Measurements from ENCODE around the gene METTL27. TPM values are rescaled to one million over a fixed set of nuclear protein-coding genes. Genes with fewer than 3 reads are reported as not detected.
A peak's percentile ranks its signal among the peaks of the same experiment; 100 is the strongest.
"Not testable (repeated sequence)": the region's sequence is repeated elsewhere in the genome, so short reads cannot be mapped to it uniquely, and the experiment has no call there.

METTL27 gene
- total and polyA plus RNA-seq, 12 donors: 0.16 to 1.3 (median 0.42) TPM; not detected in 3

DNA sequence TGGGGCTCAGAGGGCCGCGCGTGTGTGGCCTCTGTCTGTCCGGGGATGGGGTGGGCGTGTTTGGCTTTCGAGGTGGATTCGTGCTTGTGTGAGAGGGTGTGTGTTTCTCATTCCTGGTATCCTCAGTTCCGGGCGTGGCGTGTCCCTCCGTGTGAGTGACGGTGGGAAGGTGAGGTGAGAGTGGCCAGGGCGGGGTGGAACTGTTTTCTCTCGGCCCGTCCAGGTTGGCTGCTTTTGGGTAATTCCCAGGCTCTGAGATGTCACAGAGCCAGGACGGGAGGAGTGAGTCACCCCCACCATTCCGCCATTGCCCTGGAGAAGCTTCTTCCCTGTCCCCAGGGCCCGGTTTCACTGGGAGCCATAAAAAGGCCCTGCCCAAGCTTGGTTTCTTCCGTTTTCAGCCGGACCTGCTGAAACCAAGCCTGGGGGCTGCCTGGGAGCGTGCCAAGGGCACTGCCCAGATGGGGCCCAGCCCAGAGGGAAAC, 32.8 kb downstream of the METTL27 start:
- H3K4me1 ChIP-seq: no peaks in the 10 kb centered on the region
- DNase-seq (no peak), ATAC-seq (peak in 2 of 8 donors; percentile 17 to 22)
- TF ChIP-seq, protein P1, sequence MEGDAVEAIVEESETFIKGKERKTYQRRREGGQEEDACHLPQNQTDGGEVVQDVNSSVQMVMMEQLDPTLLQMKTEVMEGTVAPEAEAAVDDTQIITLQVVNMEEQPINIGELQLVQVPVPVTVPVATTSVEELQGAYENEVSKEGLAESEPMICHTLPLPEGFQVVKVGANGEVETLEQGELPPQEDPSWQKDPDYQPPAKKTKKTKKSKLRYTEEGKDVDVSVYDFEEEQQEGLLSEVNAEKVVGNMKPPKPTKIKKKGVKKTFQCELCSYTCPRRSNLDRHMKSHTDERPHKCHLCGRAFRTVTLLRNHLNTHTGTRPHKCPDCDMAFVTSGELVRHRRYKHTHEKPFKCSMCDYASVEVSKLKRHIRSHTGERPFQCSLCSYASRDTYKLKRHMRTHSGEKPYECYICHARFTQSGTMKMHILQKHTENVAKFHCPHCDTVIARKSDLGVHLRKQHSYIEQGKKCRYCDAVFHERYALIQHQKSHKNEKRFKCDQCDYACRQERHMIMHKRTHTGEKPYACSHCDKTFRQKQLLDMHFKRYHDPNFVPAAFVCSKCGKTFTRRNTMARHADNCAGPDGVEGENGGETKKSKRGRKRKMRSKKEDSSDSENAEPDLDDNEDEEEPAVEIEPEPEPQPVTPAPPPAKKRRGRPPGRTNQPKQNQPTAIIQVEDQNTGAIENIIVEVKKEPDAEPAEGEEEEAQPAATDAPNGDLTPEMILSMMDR (IDR thresholded peaks at IDR 0.05): no peak
- peaks cover 0 to 15% (median 0%) of the 10 kb centered on the region in 11 donors for H3K9me3 ChIP-seq
- peaks cover 0 to 26% (median 15%) of the 10 kb centered on the region in 7 donors for H3K27me3 ChIP-seq
- intact Hi-C loops (cut with DNase I): no loop called here
- H3K4me3 ChIP-seq: no peak overlapping the region
- H3K36me3 ChIP-seq: no peaks in the 10 kb centered on the region
- H3K27ac ChIP-seq: no peak overlapping the region
- 82 to 88% methylated on average over 21 of the region's 21 CpGs for WGBS, 2 donors

DNA sequence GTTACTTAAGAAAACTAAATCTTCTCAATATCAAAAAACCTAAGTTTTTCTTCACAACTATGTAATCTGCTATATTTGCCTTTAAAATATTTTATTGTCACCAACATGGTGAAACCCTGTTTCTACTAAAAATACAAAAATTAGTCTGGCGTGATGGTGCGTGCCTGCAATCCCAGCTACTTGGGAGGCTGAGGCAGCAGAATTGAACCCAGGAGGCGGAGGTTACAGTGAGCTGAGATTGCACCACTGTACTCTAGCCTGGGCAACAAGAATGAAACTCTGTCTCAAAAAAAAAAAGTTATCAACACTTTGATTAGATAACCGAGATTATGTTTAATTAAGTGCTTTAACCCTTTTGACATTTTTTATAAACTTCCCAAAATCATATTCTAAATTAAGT, 39.9 kb downstream of the METTL27 start:
- H3K36me3 ChIP-seq: no peaks in the 10 kb centered on the region
- no peaks in the 10 kb centered on the region for H3K4me1 ChIP-seq
- H3K27me3 ChIP-seq: peaks cover 0 to 3% (median 0%) of the 10 kb centered on the region in 7 donors
- TF ChIP-seq, protein P1 (IDR thresholded peaks at IDR 0.05): no peak
- H3K27ac ChIP-seq: no peak overlapping the region
- no peaks in the 10 kb centered on the region for H3K9me3 ChIP-seq
- H3K4me3 ChIP-seq: no peak overlapping the region
- intact Hi-C loops (cut with DNase I): no loop called here
- no peak for ATAC-seq
- 72 to 76% methylated on average over 4 of the region's 4 CpGs for WGBS, 2 donors
- no peak for DNase-seq

DNA sequence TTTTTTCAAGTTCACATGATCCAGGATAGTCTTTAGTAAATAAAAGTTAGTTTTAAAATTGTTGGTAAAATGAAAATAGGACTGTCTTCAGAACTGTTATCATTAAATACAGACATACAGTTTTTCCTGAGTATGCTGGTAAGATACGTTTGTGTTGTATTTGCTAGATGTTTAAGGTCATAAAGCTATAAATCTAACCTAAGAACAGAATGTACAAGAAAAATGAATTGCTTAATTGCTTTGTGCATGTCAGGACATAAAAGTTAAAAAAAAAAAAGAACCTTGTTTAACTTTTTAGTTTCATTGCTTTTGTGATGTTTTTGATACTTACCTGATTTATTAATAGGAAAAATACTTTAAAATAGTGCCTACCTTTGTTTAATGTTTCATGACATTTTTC, 40.7 kb downstream of the METTL27 start:
- DNase-seq: no peak
- WGBS, 2 donors: 71 to 80% methylated on average over 1 of the region's 1 CpG
- ATAC-seq: no peak

DNA sequence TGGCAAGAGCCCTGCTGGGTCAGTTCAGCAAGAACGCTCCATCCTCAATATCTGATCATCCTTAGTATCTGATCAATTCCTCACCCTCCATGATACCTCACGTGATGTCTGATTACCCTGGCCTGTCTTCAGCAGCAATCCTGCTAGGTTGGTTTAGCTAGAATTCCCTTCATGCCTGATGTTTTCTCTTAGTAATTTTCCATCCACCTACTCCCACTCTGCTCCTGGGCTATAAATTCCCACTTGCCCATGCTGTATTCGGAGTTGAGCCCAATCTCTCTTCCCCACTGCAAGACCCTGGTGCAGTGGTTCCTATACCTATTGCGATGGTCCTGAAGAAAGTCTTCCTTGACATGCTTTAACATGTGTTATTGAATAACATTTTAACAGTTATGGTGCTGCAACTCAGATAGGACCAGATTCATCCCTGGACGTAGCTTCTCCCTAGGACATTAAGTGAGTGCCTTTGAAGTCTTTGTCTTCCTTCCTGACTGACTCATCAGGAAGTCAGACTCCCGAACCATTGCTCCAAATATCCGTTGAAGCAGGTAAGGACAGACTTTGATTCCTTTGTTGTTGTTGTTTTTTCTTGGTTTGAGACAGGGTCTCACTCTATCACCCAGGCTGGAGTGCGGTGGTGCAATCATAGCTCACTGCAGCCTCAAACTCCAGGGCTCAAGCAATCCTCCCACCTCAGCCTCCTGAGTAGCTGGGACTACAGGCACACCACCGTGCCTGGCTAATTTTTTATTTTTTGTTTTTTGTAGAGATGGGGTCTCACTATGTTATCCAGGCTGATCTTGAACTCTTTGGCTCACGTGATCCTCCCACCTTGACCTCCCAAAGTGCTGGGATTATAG, 42.8 kb downstream of the METTL27 start:
- Histone ChIP-seq H3K36me3 (no peaks in the 10 kb centered on the region), H3K27me3 (peaks cover 0 to 17% (median 0%) of the 10 kb centered on the region in 7 donors), H3K9me3 (no peaks in the 10 kb centered on the region), H3K4me1 (no peaks in the 10 kb centered on the region), H3K27ac (no peak overlapping the region), H3K4me3 (no peak overlapping the region)
- DNase-seq: no peak
- TF ChIP-seq, protein P1 (IDR thresholded peaks at IDR 0.05): no peak
- ATAC-seq: no peak
- 63 to 64% methylated on average over 10 of the region's 10 CpGs for WGBS, 2 donors
- intact Hi-C loops (cut with DNase I): loop anchor here in 2 of 10 donors (5.0 to 10.0 kb wide), 2 partner anchors 55 to 317 kb away; no protein-coding TSS in a partner anchor

More for the DNA sequence above, 40.7 kb downstream of the METTL27 start:
- Histone ChIP-seq H3K9me3 (no peaks in the 10 kb centered on the region), H3K4me3 (no peak overlapping the region), H3K36me3 (no peaks in the 10 kb centered on the region), H3K27me3 (peaks cover 0 to 3% (median 0%) of the 10 kb centered on the region in 7 donors), H3K27ac (no peak overlapping the region), H3K4me1 (no peaks in the 10 kb centered on the region)
- TF ChIP-seq, protein P1 (IDR thresholded peaks at IDR 0.05): no peak
- intact Hi-C loops (cut with DNase I): no loop called here

DNA sequence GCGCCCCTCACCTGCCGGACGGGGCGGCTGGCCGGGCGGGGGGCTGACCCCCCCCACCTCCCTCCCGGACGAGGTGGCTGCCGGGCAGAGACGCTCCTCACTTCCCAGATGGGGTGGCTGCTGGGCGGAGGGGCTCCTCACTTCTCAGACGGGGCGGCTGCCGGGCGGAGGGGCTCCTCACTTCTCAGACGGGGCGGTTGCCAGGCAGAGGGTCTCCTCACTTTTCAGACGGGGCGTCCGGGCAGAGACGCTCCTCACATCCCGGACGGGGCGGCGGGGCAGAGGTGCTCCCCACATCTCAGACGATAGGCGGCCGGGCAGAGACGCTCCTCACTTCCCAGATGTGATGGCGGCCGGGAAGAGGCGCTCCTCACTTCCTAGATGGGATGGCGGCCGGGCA, 45.1 kb downstream of the METTL27 start:
- WGBS, 2 donors: 93 to 96% methylated on average over 19 to 27 of the region's 34 CpGs
- DNase-seq, H3K4me3 ChIP-seq, H3K4me1 ChIP-seq, H3K9me3 ChIP-seq, ATAC-seq, H3K36me3 ChIP-seq, H3K27ac ChIP-seq: not testable (repeated sequence)
- intact Hi-C loops (cut with DNase I): loop anchor here in 2 of 10 donors (5.0 to 10.0 kb wide), 2 partner anchors 58 to 315 kb away; no protein-coding TSS in a partner anchor
- H3K27me3 ChIP-seq: peaks cover 0 to 22% (median 0%) of the 10 kb centered on the region in 7 donors

DNA sequence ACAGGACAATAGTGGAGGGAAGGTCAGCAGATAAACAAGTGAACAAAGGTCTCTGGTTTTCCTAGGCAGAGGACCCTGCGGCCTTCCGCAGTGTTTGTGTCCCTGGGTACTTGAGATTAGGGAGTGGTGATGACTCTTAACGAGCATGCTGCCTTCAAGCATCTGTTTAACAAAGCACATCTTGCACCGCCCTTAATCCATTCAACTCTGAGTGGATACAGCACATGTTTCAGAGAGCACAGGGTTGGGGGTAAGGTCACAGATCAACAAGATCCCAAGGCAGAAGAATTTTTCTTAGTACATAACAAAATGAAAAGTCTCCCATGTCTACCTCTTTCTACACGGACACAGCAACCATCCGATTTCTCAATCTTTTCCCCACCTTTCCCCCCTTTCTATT, 45.7 kb downstream of the METTL27 start:
- not testable (repeated sequence) for H3K27ac ChIP-seq, H3K4me1 ChIP-seq, H3K9me3 ChIP-seq, H3K4me3 ChIP-seq, H3K36me3 ChIP-seq, DNase-seq, ATAC-seq
- H3K27me3 ChIP-seq: peaks cover 0 to 22% (median 0%) of the 10 kb centered on the region in 7 donors
- intact Hi-C loops (cut with DNase I): loop anchor here in 2 of 10 donors (5.0 to 10.0 kb wide), 2 partner anchors 58 to 314 kb away; no protein-coding TSS in a partner anchor
- WGBS, 2 donors: 77 to 81% methylated on average over 3 of the region's 6 CpGs

DNA sequence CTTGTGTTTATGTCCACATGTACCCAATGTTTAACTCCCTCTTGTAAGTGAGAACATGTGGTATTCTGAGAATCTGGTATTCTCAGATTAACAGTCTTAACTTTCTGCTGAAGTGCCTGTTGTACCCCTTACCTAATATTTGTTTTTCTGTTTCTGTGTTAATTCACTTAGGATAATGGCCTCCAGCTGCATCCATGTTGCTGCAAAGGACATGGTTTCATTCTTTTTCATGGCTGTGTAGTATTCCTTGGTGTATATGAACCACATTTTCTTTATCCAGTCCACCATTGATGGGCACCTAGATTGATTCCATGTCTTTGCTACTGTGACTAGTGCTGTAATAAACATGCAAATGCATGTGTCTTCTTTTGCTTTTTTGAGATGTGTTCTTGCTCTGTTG, 47.1 kb downstream of the METTL27 start:
- not testable (repeated sequence) for H3K9me3 ChIP-seq, H3K27ac ChIP-seq, DNase-seq, H3K4me1 ChIP-seq, H3K4me3 ChIP-seq, H3K36me3 ChIP-seq, ATAC-seq
- H3K27me3 ChIP-seq: peaks cover 0 to 22% (median 0%) of the 10 kb centered on the region in 7 donors
- intact Hi-C loops (cut with DNase I): loop anchor here in 2 of 10 donors (5.0 to 10.0 kb wide), 2 partner anchors 60 to 313 kb away; no protein-coding TSS in a partner anchor

All from heart right ventricle (tissue), 16 donors.